Vagina (tissue), 2 donors: ENCODE results near the gene HTR1B. TPM values are rescaled to one million over a fixed set of nuclear protein-coding genes. Genes with fewer than 3 reads are reported as not detected.
A peak's percentile ranks its signal among the peaks of the same experiment; 100 is the strongest.

Experiments used
- DNase-seq, 2 donors: peaks; one replicate each; pipeline ENCODE4 v3.0.0-alpha.2; 2017; ENCODE audit errors: extremely low spot score in 2 of 2
- H3K27ac ChIP-seq: fragments of 200-600 bp; sonication (generic); one replicate; pipeline ENCODE4 v1.5.1; 2019
- H3K27me3 ChIP-seq: fragments of 200-600 bp; sonication (generic); one replicate; pipeline ENCODE4 v1.5.1; 2019
- H3K36me3 ChIP-seq, 2 donors: fragments of 200-600 bp; sonication (generic); one replicate each; pipeline ENCODE4 v1.5.1; 2017 to 2019
- H3K4me1 ChIP-seq: fragments of 200-600 bp; sonication (generic); one replicate; pipeline ENCODE4 v1.5.1; 2019
- H3K4me3 ChIP-seq, 2 donors: fragments of 200-600 bp; sonication (generic); 1 replicate in 1 of 2; 2 replicates in 1 of 2; pipeline ENCODE4 v1.5.1; 2016 to 2019
- H3K9me3 ChIP-seq: fragments of 200-600 bp; sonication (generic); one replicate; pipeline ENCODE4 v1.5.1; 2019
- CTCF ChIP-seq, 3 experiments: fragments of 450-650 bp in 2 of 3; fragments of 200-600 bp in 1 of 3; sonication (generic) in 1 of 3; IDR thresholded peaks; one replicate each; pipeline ENCODE4 v1.5.1; 2017 to 2019; ENCODE audit warnings: antibody characterized with exemption in 3 of 3, mild to moderate bottlenecking in 2 of 3, moderate library complexity in 2 of 3
- POLR2A ChIP-seq, 2 donors: fragments of 450-650 bp; IDR thresholded peaks; one replicate each; pipeline ENCODE4 v1.6.1; 2017; ENCODE audit warnings: antibody characterized with exemption in 2 of 2, mild to moderate bottlenecking in 2 of 2, moderate library complexity in 2 of 2
- POLR2AphosphoS5 ChIP-seq, 2 donors: sonication (generic); formaldehyde crosslinking; IDR thresholded peaks; one replicate each; pipeline ENCODE4 v1.9.0; 2017; ENCODE audit warnings: antibody characterized with exemption in 2 of 2, mild to moderate bottlenecking in 2 of 2, low read depth in 1 of 2; ENCODE audit not compliant: insufficient read depth in 1 of 2
- intact Hi-C: fragments of 100-400 bp; cut with DNase I; formaldehyde crosslinking; loops from one replicate; pipeline ENCODE4 v1.15.1; 2023
- total RNA-seq: library from RNA; depleted of rRNA; stranded (reverse); fragments of >200 nt; gene quantifications from one replicate; pipeline ENCODE4 v1.2.3, GENCODE V29; 2016

Gene HTR1B
- total RNA-seq, 1 donor from 2014 or later, result not detected

- no peaks in the 10 kb centered on the region for H3K36me3 ChIP-seq
- intact Hi-C loops, result no loop called here
- no peaks in the 10 kb centered on the region for H3K9me3 ChIP-seq
- no peak for DNase-seq
- no peak overlapping the region for H3K4me3 ChIP-seq
- H3K27ac ChIP-seq, result no peak overlapping the region
- no peaks in the 10 kb centered on the region for H3K27me3 ChIP-seq
- peaks cover 4% of the 10 kb centered on the region for H3K4me1 ChIP-seq
- TF ChIP-seq POLR2AphosphoS5 (IDR thresholded peaks at IDR 0.05; ENCODE audit: insufficient read depth in 1 of 2, low read depth in 1 of 2) (no peak), CTCF (IDR thresholded peaks at IDR 0.05) (no peak), POLR2A (IDR thresholded peaks at IDR 0.05) (no peak)
Observed at GRCh38 chr6:77468939-77469338, 5.6 kb upstream of the HTR1B start.

- Histone ChIP-seq H3K4me1 (peaks cover 6% of the 10 kb centered on the region), H3K9me3 (no peaks in the 10 kb centered on the region), H3K27ac (no peak overlapping the region), H3K36me3 (no peaks in the 10 kb centered on the region), H3K27me3 (no peaks in the 10 kb centered on the region), H3K4me3 (peak overlapping the region; percentile 33 to 48)
- TF ChIP-seq CTCF (IDR thresholded peaks at IDR 0.05) (no peak), POLR2AphosphoS5 (IDR thresholded peaks at IDR 0.05; ENCODE audit: insufficient read depth in 1 of 2, low read depth in 1 of 2) (no peak), POLR2A (IDR thresholded peaks at IDR 0.05) (no peak)
- no peak for DNase-seq
- intact Hi-C loops, result no loop called here
Observed at GRCh38 chr6:77466451-77467437, 3.5 kb upstream of the HTR1B start.

GRCh38 chr6:77466055-77466450, 2.8 kb upstream of the HTR1B start:
- Histone ChIP-seq H3K4me1 (peaks cover 6% of the 10 kb centered on the region), H3K27me3 (no peaks in the 10 kb centered on the region), H3K27ac (no peak overlapping the region), H3K9me3 (no peaks in the 10 kb centered on the region), H3K4me3 (peak overlapping the region; percentile 33 to 48), H3K36me3 (no peaks in the 10 kb centered on the region)
- intact Hi-C loops, result no loop called here
- no peak for TF ChIP-seq POLR2A (IDR thresholded peaks at IDR 0.05)
- TF ChIP-seq CTCF (IDR thresholded peaks at IDR 0.05), result no peak
- no peak for TF ChIP-seq POLR2AphosphoS5 (IDR thresholded peaks at IDR 0.05; ENCODE audit: insufficient read depth in 1 of 2, low read depth in 1 of 2)
- DNase-seq, result no peak

- Histone ChIP-seq H3K27me3 (no peaks in the 10 kb centered on the region), H3K36me3 (no peaks in the 10 kb centered on the region), H3K27ac (no peak overlapping the region), H3K9me3 (no peaks in the 10 kb centered on the region), H3K4me3 (peak overlapping the region; percentile 35 to 43), H3K4me1 (peaks cover 6% of the 10 kb centered on the region)
- TF ChIP-seq POLR2AphosphoS5 (IDR thresholded peaks at IDR 0.05; ENCODE audit: insufficient read depth in 1 of 2, low read depth in 1 of 2) (no peak), POLR2A (IDR thresholded peaks at IDR 0.05) (no peak), CTCF (IDR thresholded peaks at IDR 0.05) (no peak)
- intact Hi-C loops, result no loop called here
- DNase-seq, result no peak
Observed at GRCh38 chr6:77464495-77464867, 1.2 kb upstream of the HTR1B start.
